CD4-positive, alpha-beta T cell treated with Interleukin-1 beta for 1 hour (primary cell): ENCODE results near the gene USP27X.
A peak's percentile ranks its signal among the peaks of the same experiment; 100 is the strongest.

Experiments used
- DNase-seq, 2 donors: peaks; one replicate each; pipeline ENCODE4 v3.0.0-alpha.2; 2020 to 2022

USP27X gene

DNA sequence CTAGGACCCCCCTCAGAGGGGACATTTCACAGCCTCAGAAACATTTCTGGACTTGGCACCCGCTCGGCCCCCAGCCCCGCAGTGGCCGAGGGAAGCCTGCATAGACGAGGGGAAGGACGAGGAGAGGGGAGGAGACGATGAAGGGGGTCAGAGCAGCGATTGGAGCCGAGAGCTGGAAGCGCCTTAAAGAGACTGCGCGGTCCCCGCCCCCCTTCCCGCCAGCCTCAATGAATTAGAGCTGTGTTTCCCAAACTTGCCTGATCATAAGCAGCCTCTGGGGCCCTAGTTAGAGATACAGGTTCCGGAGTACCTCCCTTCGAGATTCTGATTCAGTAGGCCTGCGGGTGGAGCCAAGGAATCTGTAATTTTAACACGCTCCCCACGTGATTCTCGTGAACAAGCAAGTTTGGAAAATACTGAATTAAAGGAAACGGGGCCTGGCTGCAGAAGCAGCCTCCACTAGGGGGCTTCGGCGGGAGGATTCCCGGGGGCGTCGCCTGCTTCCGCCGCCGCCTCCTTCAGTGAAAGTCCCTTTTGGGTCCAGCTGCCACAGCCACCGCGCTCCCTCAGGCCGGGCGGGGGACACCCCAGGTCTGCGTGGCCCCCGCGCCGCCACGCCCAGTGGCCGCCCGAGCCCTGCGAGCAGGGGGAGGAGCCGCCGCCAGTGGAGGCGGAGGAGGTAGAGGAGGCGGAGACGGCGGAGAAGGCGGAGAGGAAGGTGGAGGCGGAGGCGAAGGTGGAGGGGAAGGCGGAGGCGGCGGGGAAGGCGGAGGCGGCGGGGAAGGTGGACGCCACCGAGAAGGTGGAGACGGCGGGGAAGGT is at the start of gene USP27X:
Gene USP27X (plus strand): TSS at position 651 of the 822 bp plus-strand sequence. CDS start 824 bp downstream, outside the sequence.
- peak; percentile 88 for DNase-seq

DNA sequence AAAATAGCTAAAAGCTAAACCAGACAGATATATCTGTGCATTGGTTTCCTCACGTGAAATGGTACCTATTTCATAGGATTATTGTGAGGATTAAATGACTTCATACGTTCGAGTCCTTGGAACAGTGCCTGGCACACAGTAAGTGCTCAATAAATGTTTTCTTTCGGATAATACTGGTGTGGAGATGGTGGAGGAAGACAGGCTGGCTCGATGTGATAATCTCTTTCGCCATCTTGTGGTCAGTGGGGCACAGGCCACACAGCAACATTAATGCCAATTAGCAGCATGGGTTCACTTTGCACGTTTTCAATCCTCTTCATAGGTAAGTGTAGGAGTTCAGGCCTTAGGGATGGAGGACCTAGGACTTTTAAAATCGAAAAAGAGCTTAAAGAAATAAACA is 40.9 kb upstream of the USP27X start:
- no peak for DNase-seq

DNA sequence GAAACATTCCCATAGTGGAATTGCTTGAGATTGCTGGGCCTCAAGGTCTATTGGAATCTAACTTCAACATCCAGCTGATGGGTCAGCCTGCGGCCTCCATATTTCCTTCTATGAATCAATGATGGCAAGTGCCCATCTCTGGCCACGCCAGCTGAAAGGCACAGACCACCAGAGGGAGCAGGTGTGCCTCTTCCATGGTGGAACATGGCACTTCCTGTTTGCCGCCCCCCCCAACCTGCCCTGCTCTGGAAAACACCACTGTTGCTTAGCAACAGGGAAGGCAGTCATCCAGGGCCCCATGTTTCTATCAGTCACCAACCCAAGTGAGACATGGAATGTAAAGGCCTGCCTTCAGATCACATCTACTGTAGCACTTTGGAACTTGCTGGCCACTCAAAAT is 38.6 kb upstream of the USP27X start:
- DNase-seq: peak; percentile 28 to 49

DNA sequence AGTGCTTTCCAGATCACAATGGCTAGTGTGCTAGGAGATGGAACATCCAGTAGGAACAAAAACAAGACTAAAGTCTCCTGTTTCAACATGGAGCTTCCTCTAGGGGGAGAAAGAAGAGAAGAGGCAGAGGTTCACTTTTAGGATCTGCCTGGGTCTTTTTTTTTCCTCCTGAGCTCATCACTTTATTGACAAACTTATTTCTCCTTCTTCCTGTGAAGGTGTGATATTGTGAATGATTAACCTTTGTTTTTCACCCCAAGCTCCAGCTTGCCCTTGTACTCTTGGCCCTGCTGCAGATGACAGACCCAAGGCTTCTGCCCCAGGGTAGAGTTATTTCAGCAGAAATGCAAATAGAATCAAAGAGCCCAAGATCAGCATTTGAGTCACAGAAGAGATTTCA is 36.7 kb upstream of the USP27X start:
- no peak for DNase-seq

DNA sequence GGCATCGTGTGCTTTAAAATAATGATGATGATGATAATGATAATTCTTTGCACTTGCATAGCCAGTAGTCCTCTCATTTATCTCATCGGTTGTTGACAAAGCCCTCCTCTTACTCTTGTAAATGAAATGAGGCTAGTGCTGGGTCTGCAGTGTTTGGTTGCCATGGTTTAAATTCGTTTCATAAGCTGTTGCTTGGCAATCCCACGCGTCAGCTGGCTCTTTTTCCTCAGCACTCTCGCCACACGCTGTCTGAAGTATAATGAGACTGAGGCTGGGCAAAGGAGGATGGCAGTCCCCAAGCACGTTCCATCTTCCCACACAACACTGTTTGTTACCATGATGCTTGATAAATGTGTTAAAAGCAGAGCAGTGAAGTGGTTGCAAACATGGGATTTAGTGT is 34.7 kb upstream of the USP27X start:
- no peak for DNase-seq

DNA sequence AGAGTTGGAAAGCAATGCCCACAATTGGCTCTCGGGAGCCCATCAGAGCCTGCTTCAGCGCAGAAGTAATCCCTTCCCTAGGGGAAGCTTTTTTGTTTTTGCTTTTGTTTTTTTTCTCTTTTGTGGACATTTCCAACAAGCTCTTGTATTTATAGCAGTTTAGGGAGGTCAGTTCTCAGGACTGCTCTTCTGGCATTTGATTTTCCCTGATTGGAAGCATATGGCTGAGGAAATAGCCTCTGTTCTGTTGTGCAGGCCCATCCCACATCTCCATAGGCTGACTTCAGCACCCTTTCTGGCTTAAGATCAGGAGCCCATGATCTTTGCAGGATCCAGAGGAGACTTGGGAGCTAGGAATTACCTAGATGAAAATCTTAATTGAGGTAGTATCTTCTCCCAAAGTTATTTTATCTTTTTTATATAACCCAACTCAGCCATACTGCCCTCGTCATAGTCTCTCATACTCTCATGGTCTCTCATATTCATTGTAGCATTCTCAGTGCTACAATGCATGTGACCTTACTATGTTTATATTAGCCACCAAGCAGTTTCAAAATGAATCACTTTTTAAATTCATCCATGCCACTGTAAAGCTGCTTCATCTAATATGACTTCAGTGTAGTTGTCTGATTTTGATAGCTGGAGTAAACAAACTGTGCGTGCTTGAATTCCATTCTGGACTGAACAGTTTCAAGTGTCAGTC is 33.4 kb upstream of the USP27X start:
- DNase-seq: no peak

DNA sequence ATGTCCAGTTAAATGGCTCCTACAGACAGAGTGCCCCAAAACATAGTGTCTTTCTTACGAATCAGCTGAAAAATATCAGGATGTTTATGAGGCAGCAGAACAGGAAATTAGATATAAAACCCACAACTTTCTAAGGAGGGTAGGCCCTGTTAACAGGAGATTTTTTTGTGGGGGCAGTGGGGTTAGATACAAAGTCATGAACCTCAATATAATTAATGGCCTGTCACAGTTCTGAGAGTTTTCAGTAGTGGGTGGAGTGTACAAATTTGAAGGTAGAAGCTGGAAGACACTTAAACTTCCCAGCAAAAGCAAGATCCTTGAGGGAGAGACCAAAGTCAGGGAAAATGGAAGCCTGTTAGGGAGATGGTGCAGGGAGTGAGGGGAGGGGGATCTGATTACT is 32.8 kb upstream of the USP27X start:
- no peak for DNase-seq

DNA sequence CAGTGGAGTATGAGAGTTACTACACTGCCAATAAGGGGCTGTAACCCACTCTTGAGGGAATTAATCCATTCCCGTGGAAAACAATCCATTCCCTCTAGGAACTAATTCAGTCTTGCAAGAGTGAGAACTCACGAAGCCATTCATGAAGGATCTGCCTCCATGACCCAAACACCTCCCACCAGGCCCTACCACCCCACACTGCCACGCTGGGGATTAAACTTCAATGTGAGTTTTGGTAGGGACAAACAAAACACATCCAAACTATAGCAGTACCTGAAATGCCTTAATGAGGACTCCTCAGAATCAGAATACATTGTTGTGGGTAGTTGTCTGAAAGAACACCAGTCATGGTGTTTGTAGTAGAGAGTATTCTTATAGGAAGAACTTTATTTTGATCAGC is 31.0 kb upstream of the USP27X start:
- no peak for DNase-seq

DNA sequence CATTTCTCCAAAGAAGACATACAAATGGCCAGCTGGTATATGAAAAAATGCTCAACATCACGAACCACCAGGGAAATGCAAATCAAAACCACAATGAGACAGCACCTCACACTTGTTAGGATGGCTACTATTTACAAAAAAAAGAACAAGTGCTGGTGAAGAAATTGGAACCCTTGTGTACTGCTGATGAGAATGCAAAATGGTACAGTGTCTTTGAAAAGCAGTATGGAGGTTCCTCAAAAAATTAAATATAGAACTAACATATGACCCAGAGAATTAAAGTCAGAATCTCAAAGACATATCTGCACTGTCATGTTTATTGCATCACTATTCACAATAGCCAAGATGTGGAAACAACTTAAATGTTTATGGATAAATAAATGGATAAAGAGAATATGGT is 29.3 kb upstream of the USP27X start:
- no peak for DNase-seq

DNA sequence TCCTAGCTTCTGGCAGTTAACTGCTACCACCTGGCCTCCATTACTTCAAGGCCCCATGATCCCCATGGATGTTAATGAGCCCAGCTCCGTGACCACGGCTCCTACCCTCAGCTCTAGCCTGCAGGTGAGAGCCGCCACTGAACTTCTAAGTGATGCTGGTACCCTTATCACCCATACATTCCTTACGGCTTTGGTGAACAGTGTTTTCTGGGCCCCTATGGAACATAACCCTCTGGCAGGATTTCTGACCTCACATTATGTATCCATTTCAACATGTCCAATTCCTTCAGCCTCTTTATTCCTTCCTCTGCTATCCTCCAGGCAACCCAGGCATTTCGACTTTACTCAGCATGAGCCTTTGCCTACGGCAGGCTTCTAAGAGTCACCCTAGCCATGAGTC is 25.6 kb upstream of the USP27X start:
- no peak for DNase-seq

DNA sequence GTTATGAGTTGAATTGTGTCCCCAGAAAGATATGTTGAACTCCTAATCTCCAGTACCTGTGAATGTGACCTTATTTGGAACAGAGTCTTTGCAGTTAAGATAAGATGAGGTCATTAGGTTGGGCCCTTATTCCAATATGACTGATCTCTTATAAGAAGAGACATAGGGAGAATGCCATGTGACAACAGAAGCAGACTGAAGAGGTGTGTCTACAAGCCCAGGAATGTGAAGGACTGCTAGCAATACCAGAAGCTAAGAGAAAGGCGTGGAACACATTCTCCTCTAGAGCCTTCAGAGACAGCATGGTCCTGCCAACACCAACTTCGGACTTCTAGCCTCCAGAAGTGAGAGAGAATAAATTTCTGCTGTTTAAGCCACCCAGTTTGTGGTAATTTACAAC is 22.5 kb upstream of the USP27X start:
- DNase-seq: no peak

DNA sequence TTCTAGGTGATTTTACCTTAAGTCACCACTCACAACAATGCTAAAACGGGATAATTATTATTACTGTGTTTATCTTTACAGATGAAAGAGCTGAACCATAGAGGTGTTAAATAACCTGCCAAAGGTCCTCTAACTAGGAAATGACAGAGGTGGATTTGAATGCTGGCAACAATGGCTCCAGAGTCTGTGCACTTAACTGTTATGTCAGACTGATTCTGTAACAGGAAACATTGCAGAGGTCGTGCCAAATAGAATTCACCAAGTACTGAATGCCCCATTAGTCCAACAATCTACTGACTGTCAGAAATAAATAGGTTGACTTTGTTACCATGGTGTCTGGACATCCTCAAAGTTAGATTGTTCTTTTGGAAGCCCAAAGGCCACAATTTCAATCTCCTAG is 20.9 kb upstream of the USP27X start:
- DNase-seq: no peak

DNA sequence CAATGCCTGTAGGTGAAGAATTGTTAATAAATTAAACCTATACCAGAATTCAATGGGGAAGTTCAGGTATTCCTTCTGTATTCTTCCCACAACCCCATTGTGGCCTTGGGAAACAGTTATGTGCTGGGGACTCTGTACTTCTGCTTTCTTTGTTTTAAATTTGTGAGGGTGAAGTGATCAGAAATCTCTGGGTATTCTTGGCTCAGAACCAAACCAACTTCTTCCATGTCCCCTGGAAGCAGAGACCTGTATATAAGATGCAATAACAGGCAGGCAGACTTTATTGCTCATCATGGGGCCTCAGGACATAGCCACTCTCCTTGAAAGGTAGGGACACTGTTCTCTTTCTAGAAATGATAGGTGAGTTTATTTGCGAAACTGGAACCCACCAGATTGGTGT is 19.8 kb upstream of the USP27X start:
- DNase-seq: no peak

DNA sequence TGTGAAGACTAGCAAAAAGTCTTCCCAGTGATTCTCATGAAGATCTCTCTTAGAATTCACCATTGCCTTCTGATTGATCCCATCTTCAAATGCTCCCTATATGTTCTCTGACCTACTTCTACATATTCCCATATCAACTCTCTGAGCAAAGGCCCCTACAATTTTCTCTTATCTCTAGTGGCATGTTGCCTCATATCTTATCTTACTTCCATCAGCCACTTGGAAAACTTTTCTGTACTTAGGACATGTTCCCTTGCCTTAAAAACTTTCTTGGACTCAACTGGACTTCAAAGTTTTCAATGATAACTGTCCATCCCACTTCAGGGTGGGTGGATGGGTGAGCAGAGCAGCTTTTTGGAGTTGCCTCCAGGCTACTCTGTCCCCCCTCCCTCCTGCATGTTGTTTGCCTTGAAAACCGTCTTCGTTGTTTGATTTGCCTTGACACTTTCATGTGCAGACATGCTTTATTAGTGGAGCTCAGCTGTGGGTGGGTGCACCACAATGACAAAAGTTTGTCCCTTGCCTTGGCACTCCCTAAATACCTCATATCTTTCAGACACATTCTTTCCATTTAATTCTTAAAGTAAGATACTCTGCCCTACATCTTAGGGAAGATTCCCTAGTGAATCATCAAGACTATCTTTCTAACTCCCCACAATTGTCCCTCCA is 18.3 kb upstream of the USP27X start:
- no peak for DNase-seq

DNA sequence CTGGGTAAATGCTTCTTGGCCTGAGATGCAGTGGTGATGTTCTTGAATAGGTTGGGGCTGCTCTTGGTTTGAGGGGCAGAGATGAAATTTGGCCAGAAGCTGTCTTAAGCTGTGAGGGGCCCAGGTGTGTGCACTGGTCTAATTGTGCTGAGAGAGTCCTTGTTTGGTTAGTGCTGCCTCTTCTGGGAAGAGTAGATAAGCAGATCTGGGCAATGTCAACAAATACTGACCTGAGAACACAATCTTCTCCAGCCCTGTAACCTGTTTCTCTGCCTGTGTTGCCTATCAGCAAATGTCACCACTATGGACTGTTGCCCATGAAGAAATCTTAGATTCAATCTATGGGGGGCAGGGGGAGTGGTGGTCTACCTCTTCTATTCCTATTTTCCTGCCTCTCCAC is 17.2 kb upstream of the USP27X start:
- no peak for DNase-seq

DNA sequence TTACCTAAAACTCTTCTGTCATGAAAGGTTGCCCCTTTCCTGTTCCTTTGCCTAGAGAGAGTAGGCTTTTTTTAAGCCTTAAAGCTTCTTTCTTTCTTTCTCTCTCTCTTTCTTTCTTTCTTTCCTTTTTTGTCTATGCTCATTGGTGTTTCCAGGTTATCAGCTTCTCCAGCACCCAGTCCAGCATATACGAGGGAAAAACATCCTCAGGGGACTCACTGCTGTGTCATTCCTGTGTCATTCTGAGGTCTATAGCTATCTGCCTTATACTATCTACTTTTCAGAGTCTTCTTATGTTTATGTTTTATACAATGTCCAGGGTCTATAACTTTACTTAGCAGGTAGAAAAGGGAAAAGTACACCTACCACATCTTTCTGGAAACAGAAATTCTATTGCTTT is 10.5 kb upstream of the USP27X start:
- no peak for DNase-seq

DNA sequence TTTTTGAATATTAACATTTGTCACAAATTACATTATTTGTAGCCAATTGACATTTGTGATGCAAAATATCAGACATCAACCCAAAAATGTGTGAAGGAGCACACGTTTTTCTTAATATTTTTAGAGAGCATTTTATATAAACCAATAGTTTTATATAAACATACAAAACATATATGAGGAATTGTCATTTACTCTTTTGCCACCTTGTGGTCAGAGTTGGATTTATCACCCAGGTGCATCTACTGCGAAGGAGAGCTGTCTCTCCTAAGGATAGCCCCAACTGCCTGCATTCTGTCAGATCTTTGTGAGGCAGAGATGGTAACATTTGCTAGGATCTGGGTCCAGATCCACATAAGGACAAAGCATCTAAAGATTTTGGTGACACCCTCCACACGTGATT is 2.5 kb upstream of the USP27X start:
- peak in 1 of 2 donors; percentile 46 for DNase-seq

DNA sequence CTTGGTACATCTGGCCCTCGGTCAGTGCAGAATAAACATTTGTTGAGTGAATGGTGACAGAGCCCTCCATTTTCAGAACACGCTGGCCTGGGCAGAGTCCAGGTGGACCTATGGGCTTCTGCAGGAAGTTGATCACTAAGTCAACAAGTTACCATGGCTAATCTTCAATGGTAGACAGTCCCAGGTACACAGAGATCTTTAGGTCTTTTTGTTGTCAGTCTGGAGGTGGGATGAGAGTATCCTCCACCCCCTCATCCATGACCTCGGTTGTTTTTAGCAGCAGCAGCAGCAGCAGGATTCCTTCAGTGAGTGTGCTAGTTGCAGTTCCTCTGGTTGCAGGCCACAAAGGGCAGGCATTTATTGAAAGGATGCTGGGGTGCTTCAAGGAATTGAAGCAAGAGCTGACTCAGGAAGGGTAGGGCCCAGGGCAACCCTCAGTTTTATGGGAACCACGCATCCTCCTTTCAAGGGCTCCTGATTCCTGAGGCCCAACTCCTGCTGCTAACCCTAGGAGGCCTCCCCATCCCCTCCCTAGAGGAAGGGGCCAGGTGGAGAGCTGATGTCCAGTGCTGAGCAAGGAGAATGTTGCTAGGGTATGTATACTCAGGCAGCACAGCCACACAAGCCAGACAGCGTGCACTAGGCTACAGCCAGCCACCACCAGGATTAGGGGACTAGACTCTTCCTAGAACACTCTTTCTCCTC is 1.7 kb upstream of the USP27X start:
- DNase-seq: no peak

DNA sequence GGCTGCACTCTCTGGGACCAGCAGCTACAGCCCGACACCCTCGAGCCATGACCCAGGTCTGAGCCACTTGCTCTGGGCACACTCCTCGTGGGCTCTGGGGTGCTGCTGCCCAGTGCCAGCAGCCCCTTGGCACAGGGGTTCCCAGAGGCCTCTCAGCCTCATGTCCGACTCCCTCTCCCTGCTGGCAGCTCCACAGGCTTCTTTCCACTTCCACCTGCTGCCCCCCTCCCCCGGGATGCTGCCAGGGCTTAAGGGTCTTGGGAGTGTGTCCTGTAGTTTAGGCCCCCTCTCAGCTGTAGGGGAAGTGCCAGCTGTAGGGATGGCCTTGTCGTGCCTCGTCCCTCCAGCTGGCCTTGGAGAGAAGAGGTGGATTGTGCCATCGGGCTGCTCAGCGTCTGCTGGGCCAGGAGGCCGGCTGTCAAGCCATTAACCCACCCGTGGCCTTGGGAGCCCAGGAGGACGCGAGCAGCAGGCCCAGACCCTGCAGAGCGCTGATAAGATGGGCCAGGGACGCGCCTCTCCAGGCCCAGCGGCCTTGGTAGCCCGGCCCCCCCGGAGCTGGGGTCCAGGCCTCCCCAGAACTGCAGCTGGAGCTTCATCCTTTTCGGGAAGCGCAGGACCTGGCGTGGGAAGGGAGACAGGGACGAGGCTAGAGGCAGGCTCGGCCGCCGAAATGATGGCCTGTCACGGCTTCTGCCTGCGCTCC is 1.0 kb upstream of the USP27X start:
- DNase-seq: no peak

DNA sequence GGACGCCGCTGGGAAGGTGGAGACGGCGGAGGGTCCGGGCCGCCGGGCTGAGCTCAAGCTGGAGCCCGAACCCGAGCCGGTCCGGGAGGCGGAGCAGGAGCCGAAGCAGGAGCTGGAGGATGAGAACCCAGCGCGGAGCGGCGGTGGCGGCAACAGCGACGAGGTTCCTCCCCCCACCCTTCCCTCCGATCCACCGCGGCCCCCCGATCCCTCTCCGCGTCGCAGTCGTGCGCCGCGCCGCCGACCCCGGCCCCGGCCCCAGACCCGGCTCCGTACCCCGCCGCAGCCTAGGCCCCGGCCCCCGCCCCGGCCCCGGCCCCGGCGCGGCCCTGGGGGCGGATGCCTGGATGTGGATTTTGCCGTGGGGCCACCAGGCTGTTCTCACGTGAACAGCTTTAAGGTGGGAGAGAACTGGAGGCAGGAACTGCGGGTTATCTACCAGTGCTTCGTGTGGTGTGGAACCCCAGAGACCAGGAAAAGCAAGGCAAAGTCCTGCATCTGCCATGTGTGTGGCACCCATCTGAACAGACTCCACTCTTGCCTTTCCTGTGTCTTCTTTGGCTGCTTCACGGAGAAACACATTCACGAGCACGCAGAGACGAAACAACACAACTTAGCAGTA is 483 bp downstream of the USP27X start:
- no peak for DNase-seq

DNA sequence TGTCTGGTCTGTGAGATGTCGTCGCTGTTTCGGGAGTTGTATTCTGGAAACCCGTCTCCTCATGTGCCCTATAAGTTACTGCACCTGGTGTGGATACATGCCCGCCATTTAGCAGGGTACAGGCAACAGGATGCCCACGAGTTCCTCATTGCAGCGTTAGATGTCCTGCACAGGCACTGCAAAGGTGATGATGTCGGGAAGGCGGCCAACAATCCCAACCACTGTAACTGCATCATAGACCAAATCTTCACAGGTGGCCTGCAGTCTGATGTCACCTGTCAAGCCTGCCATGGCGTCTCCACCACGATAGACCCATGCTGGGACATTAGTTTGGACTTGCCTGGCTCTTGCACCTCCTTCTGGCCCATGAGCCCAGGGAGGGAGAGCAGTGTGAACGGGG is 1.4 kb downstream of the USP27X start:
- no peak for DNase-seq

DNA sequence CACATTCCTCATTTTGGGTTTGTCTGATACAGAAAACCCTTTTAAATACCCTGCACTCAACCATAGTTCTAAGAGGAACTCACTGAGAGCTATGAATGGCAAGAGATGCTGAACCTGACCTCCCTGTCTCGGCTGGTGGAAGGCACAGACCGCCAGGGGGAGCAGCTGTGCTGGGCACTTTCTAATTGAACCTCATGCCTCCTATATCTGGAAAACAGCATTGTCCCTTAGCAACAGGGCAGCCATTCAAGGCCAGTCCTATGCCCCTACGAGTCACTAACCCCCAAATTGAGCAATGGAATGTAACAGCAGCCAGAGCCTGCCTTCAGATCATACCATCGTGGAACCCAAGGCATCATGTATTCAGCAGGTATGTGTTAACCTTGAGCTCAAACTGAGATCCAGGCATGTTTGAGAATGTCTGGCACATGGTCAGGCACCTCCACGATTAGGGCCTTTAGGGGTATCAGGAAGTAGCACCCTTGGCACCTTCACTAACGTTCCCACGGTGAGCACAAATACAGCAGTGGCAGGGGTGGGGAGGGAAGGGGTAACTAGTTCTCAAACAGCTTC is 5.1 kb downstream of the USP27X start:
- DNase-seq: peak; percentile 55 to 59
